HepG2 (cell line): ENCODE data around the gene ZNF117. TPM values are rescaled to one million over a fixed set of nuclear protein-coding genes. Genes with fewer than 3 reads are reported as not detected.

Experiments
- ATAC-seq: fragments of 200-7000 bp; cut with Tn5 transposase; 3 replicates; pipeline ENCODE4 v1.9.1; 2020; ENCODE audit warnings: mild to moderate bottlenecking, moderate library complexity
- BruUV-seq: library from RNA; stranded (reverse); fragments of 400-500 nt; replicated peaks from 2 replicates; lab custom pipeline; 2021; lab: Mats Ljungman, UMichigan
- CTCF ChIA-PET: fragments of 300-600 bp; formaldehyde crosslinking; extraction: SDS; loops from one replicate; lab custom pipeline; 2021; ENCODE audit warnings: low total read pairs, inconsistent platforms, low intra/inter-chr PET ratio; lab: Yijun Ruan, JAX
- POLR2A ChIA-PET: fragments of 350-600 bp; sonication (Branson Sonifier 250); formaldehyde crosslinking; loops from one replicate; lab custom pipeline; 2020; ENCODE audit warnings: antibody characterized with exemption, inconsistent platforms; lab: Yijun Ruan, JAX
- DNase-seq: peaks from one replicate; pipeline ENCODE4 v3.0.0-alpha.2; 2015; ENCODE audit warnings: low spot score
- FAIRE-seq: peaks from 3 replicates; lab custom pipeline; 2011; peaks lifted over from hg19 to GRCh38; lab: Jason Lieb, UNC
- H2AFZ ChIP-seq: one replicate; pipeline ENCODE4 v1.6.1; 2011; ENCODE audit warnings: low read length, inconsistent platforms
- H3K27ac ChIP-seq: fragments of 300-600 bp; 3 replicates; pipeline ENCODE4 v1.8.0; 2011; ENCODE audit warnings: mixed run types, mild to moderate bottlenecking, mixed read lengths, low read length, inconsistent platforms; ENCODE audit not compliant: insufficient read depth; ENCODE audit errors: extremely low read length
- H3K27me3 ChIP-seq, 2 experiments: fragments of 200-600 bp in 1 of 2; 2 replicates in 1 of 2; 3 replicates in 1 of 2; pipeline versions ENCODE4 v1.6.0 to v1.8.0; 2011; ENCODE audit warnings: low read length in 2 of 2, mild to moderate bottlenecking in 2 of 2, moderate library complexity in 2 of 2, inconsistent platforms in 1 of 2; ENCODE audit not compliant: insufficient read depth in 2 of 2, control insufficient read depth in 1 of 2
- H3K36me3 ChIP-seq, 2 experiments: fragments of 200-600 bp in 1 of 2; replicated peaks in 1 of 2; 2 replicates in 1 of 2; 3 replicates in 1 of 2; pipeline versions ENCODE4 v1.5.1 to v1.8.0; 2011; ENCODE audit warnings: low read length in 2 of 2, inconsistent platforms in 1 of 2; ENCODE audit not compliant: insufficient read depth in 2 of 2, control insufficient read depth in 1 of 2
- H3K4me1 ChIP-seq: 2 replicates; pipeline ENCODE4 v1.5.1; 2012; ENCODE audit warnings: low read length, inconsistent platforms; ENCODE audit not compliant: insufficient read depth
- H3K4me2 ChIP-seq: 2 replicates; pipeline ENCODE4 v1.6.0; 2011; ENCODE audit warnings: low read depth, low read length, inconsistent platforms
- H3K4me3 ChIP-seq, 3 experiments: fragments of 200-600 bp in 1 of 3; sonication (generic), shearing (Covaris generic) in 1 of 3; replicated peaks in 1 of 3; 2 replicates each; pipeline ENCODE4 v1.5.1; 2011 to 2016; ENCODE audit warnings: low read length in 3 of 3, inconsistent platforms in 2 of 3, low read depth in 2 of 3, mild to moderate bottlenecking in 2 of 3, control low read depth in 1 of 3, mixed read lengths in 1 of 3; ENCODE audit not compliant: insufficient read depth in 1 of 3
- H3K79me2 ChIP-seq: one replicate; pipeline ENCODE4 v1.6.1; 2011; ENCODE audit warnings: low read length, inconsistent platforms; ENCODE audit not compliant: insufficient read depth
- H3K9ac ChIP-seq: 2 replicates; pipeline ENCODE4 v1.6.0; 2011; ENCODE audit warnings: mild to moderate bottlenecking, low read depth, low read length, inconsistent platforms; ENCODE audit not compliant: insufficient read depth
- H3K9me3 ChIP-seq: 2 replicates; pipeline ENCODE4 v1.5.1; 2012; ENCODE audit warnings: mild to moderate bottlenecking, low read length
- H4K20me1 ChIP-seq: 2 replicates; pipeline ENCODE4 v1.6.0; 2011; ENCODE audit warnings: inconsistent platforms, mild to moderate bottlenecking, low read length, moderate library complexity; ENCODE audit not compliant: insufficient read depth
- GPN1 ChIP-seq: sonication (generic); formaldehyde crosslinking; IDR thresholded peaks from 2 replicates; pipeline ENCODE4 v1.5.1; 2020; ENCODE audit warnings: missing genetic modification reagents, borderline replicate concordance
- HOXA5 ChIP-seq: sonication (generic); formaldehyde crosslinking; IDR thresholded peaks from 2 replicates; pipeline ENCODE4 v1.4.0; 2020; ENCODE audit warnings: missing genetic modification reagents
- LRRFIP1 ChIP-seq: sonication (generic); formaldehyde crosslinking; conservative IDR thresholded peaks from 2 replicates; pipeline ENCODE4 v1.4.0; 2020; ENCODE audit warnings: missing genetic modification reagents
- NFATC3 ChIP-seq: sonication (generic); formaldehyde crosslinking; IDR thresholded peaks from 2 replicates; pipeline ENCODE4 v1.5.1; 2020; ENCODE audit warnings: mild to moderate bottlenecking, missing genetic modification reagents
- POLR2AphosphoS2 ChIP-seq: IDR thresholded peaks from 2 replicates; pipeline ENCODE4 v1.6.1; 2011; ENCODE audit warnings: low read depth, low read length, improper control_type of control experiment
- SOX6 ChIP-seq, 2 experiments: fragments of 450-650 bp in 1 of 2; sonication (generic) in 1 of 2; formaldehyde crosslinking in 1 of 2; IDR thresholded peaks; 2 replicates each; pipeline versions ENCODE4 v1.4.0 to v1.6.1; 2017 to 2020; ENCODE audit warnings: antibody characterized with exemption in 1 of 2, mild to moderate bottlenecking in 1 of 2, missing genetic modification reagents in 1 of 2
- SSRP1 ChIP-seq: IDR thresholded peaks from 2 replicates; pipeline ENCODE4 v1.6.1; 2016; ENCODE audit warnings: control low read depth
- THYN1 ChIP-seq: sonication (generic); formaldehyde crosslinking; IDR thresholded peaks from 2 replicates; pipeline ENCODE4 v1.8.1; 2023; ENCODE audit warnings: low read depth, mild to moderate bottlenecking, moderate library complexity, missing genetic modification reagents, borderline replicate concordance
- ZC3H13 ChIP-seq: sonication (generic); formaldehyde crosslinking; IDR thresholded peaks from 2 replicates; pipeline ENCODE4 v1.8.1; 2023; ENCODE audit warnings: mild to moderate bottlenecking, missing genetic modification reagents, moderate library complexity
- ZNF180 ChIP-seq: sonication (generic); formaldehyde crosslinking; IDR thresholded peaks from 2 replicates; pipeline ENCODE4 v1.4.0; 2020; ENCODE audit warnings: low read depth, missing genetic modification reagents, borderline replicate concordance
- ZNF432 ChIP-seq: sonication (generic); formaldehyde crosslinking; IDR thresholded peaks from 2 replicates; pipeline ENCODE4 v1.5.0; 2020; ENCODE audit warnings: missing genetic modification reagents, mild to moderate bottlenecking, borderline replicate concordance
- ZNF446 ChIP-seq: sonication (generic); formaldehyde crosslinking; IDR thresholded peaks from 2 replicates; pipeline ENCODE4 v1.5.0; 2020; ENCODE audit warnings: mild to moderate bottlenecking, missing genetic modification reagents
- ZNF709 ChIP-seq: sonication (generic); formaldehyde crosslinking; IDR thresholded peaks from 2 replicates; pipeline ENCODE4 v1.5.0; 2020; ENCODE audit warnings: mild to moderate bottlenecking, missing genetic modification reagents
- ZNF891 ChIP-seq: sonication (generic); formaldehyde crosslinking; IDR thresholded peaks from 2 replicates; pipeline ENCODE4 v1.5.0; 2020; ENCODE audit warnings: mild to moderate bottlenecking, missing genetic modification reagents
- WGBS: methylation state at CpG from one replicate; pipeline ENCODE4 v1.1.6; 2017; ENCODE audit warnings: low lambda C conversion rate; 5-methylcytosine and 5-hydroxymethylcytosine counted together
- in situ Hi-C: cut with HindIII; loops from 2 replicates; pipeline ENCODE4 v1.10.0; 2017; ENCODE audit warnings: low pct_unique_long_range_greater_than_20kb; ENCODE audit not compliant: extremely low pct_ligation_motif_present
- intact Hi-C: fragments of 100-400 bp; cut with micrococcal nuclease; formaldehyde crosslinking; loops from one replicate; pipeline ENCODE4 v1.10.0; 2022; ENCODE audit not compliant: unreplicated experiment
- polyA plus RNA-seq, 8 experiments: library from polyadenylated mRNA; depleted of rRNA in 3 of 8; stranded (reverse) in 7 of 8; unstranded in 1 of 8; fragments of >200 nt; fragmentation: Illumina TruSeq in 4 of 8; extraction: Trizol in 4 of 8; gene quantifications; 2 replicates each; pipeline versions ENCODE4 v1.2.1 to v1.2.3, GENCODE V29; 2011 to 2016; ENCODE audit warnings: low read depth in 4 of 8, missing spikeins in 1 of 8, mixed read lengths in 1 of 8; ENCODE audit not compliant: insufficient read depth in 1 of 8
- total RNA-seq, 5 experiments: library from RNA; depleted of rRNA; stranded (reverse); fragments of >200 nt; fragmentation: Illumina TruSeq; extraction: Trizol; gene quantifications; 2 replicates each; pipeline ENCODE4 v1.2.3, GENCODE V29; 2016; ENCODE audit warnings: low read depth in 1 of 5

Gene ZNF117
- total and polyA plus RNA-seq, 2 of the 13 experiments (the other 11 are each of a cell fraction or from before 2014, with no cell fraction given), result 6.6 to 20.0 TPM

DNA sequence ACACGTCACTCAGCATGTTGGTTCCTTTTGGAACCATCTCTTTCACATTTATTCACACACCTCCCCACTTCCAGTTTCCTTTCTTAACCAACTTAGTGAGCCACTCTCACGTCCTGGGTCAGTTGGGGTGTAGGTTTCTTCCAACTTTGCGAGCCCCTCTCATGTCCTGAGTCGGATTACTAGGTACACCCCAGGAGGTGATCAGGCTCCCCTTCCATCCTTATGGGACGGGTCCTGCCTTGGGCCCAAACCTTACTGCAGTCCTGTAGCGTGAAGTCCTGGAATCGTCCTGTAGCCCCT is 8.0 kb upstream of the ZNF117 start:
- Histone ChIP-seq H3K9ac (peak overlapping the region; percentile 63), H3K4me2 (peak overlapping the region; percentile 52), H4K20me1 (no peaks in the 10 kb centered on the region), H2AFZ (no peak overlapping the region), H3K4me1 (peaks cover 68% of the 10 kb centered on the region), H3K4me3 (peak overlapping the region in 1 of 3 experiments; percentile 12; a peak in 1 of 6 replicates), H3K27ac (peak overlapping the region; percentile 90), H3K9me3 (peaks cover 13% of the 10 kb centered on the region; the same call in 1 of the 2 replicates), H3K36me3 (peaks cover 0 to 18% of the 10 kb centered on the region in 2 experiments; a peak in 4 of 5 replicates), H3K27me3 (no peaks in the 10 kb centered on the region), H3K79me2 (peaks cover 32% of the 10 kb centered on the region)
- intact Hi-C loops (no loop called here), in situ Hi-C loops (no loop called here)
- FAIRE-seq (no peak), DNase-seq (no peak), ATAC-seq (no peak)
- CTCF ChIA-PET, result no interaction called here
- POLR2A ChIA-PET, result interaction anchor here (1.2 kb wide), 1 partner anchor 37 kb away, joined by 5 read pairs; no protein-coding TSS in a partner anchor
- BruUV-seq, result TSS peak; percentile 30
- 92% methylated on average over 7 of the region's 7 CpGs for WGBS
- no peak for TF ChIP-seq ZNF180 (CRISPR knock-in tag)
- TF ChIP-seq ZNF891 (CRISPR knock-in tag), result peak; percentile 77; the same call in 1 of the 2 replicates
- TF ChIP-seq THYN1 (CRISPR knock-in tag), result no peak
- no peak for TF ChIP-seq ZNF446 (CRISPR knock-in tag)
- no peak for TF ChIP-seq ZNF432
- 0 out of 2 replicates have a peak, but pooled peaks have one; percentile 67 for TF ChIP-seq NFATC3 (CRISPR knock-in tag)
- TF ChIP-seq HOXA5 (CRISPR knock-in tag), result no peak
- no peak for TF ChIP-seq SOX6 (IDR thresholded peaks at IDR 0.05)
- no peak for TF ChIP-seq SOX6 (CRISPR knock-in tag; IDR thresholded peaks at IDR 0.05)
- TF ChIP-seq GPN1 (CRISPR knock-in tag), result no peak
- TF ChIP-seq POLR2AphosphoS2, result no peak
- no peak for TF ChIP-seq ZNF709 (CRISPR knock-in tag)
- 0 out of 2 replicates have a peak, but pooled peaks have one; percentile 80 for TF ChIP-seq ZC3H13
- TF ChIP-seq LRRFIP1 (CRISPR knock-in tag), result no peak
- peak; percentile 100 for TF ChIP-seq SSRP1
